Measurements from ENCODE around the gene WNT2. TPM values are rescaled to one million over a fixed set of nuclear protein-coding genes. Genes with fewer than 3 reads are reported as not detected.

The WNT2 gene
- total RNA-seq, 1 experiment from 2014 or later = not detected

DNA sequence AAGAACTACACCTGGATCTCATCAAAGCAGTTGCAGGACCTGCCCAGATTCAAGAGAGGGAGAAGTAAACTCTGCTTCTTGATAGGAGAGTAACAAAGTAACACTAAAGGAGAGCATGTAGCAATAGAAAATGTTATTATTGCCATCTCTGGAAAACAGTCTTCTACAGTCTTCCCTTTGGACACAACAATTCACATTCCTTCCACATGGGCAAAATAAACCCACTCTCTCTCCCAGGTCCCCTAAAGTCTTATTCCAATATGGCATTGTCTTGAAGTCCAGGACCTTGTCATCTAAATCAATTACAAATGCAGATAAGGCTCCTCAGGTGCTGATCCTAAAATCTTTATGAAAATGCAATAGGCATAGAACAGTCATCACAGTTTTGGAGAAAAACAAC lies 10.3 kb upstream of the WNT2 start:
- no peak for DNase-seq
- no peaks in the 10 kb centered on the region for H3K27me3 ChIP-seq (ENCODE audit: insufficient read depth, low read depth)
- CTCF ChIA-PET = interaction anchor here (0.6 kb wide), 1 partner anchor 68 kb away, joined by 4 read pairs; no protein-coding TSS in a partner anchor

DNA sequence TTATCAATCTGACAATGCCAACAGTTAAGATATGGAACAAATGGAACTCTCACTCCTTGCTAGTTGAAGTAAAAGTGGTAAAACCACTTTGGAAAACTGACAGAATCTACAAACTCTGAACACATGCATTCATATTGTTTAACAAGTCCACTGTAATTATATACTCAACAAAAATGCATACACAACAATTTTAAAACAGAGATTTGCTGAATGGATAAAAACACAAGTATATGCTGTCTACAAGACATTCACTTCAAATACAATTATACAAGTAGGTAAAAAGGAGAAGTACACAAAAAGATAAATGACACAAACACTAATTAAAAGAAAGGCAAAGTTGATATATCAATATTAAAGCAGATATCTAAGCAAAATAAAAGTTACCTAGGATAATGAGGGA lies 9.2 kb upstream of the WNT2 start:
- no peak overlapping the region for H3K4me2 ChIP-seq
- no peaks in the 10 kb centered on the region for H3K9me2 ChIP-seq (ENCODE audit: insufficient read depth)
- H3K27me3 ChIP-seq (ENCODE audit: insufficient read depth, low read depth) = no peaks in the 10 kb centered on the region
- no peak overlapping the region for H3K27ac ChIP-seq
- ChIA-PET POLR2A (ENCODE audit: unreplicated experiment) (no interaction called here), CTCF (interaction anchor here (0.5 kb wide), 1 partner anchor 80 kb away, joined by 3 read pairs; no protein-coding TSS in a partner anchor)
- H3K79me2 ChIP-seq (ENCODE audit: low read depth) = no peaks in the 10 kb centered on the region
- no peaks in the 10 kb centered on the region for H4K20me1 ChIP-seq (ENCODE audit: insufficient read depth)
- H3K4me1 ChIP-seq (replicated peaks; ENCODE audit: insufficient read depth) = no peaks in the 10 kb centered on the region
- TF ChIP-seq, protein P1, sequence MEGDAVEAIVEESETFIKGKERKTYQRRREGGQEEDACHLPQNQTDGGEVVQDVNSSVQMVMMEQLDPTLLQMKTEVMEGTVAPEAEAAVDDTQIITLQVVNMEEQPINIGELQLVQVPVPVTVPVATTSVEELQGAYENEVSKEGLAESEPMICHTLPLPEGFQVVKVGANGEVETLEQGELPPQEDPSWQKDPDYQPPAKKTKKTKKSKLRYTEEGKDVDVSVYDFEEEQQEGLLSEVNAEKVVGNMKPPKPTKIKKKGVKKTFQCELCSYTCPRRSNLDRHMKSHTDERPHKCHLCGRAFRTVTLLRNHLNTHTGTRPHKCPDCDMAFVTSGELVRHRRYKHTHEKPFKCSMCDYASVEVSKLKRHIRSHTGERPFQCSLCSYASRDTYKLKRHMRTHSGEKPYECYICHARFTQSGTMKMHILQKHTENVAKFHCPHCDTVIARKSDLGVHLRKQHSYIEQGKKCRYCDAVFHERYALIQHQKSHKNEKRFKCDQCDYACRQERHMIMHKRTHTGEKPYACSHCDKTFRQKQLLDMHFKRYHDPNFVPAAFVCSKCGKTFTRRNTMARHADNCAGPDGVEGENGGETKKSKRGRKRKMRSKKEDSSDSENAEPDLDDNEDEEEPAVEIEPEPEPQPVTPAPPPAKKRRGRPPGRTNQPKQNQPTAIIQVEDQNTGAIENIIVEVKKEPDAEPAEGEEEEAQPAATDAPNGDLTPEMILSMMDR (conservative IDR thresholded peaks at IDR 0.05) = no peak
- TF ChIP-seq EZH2 (IDR thresholded peaks at IDR 0.05; ENCODE audit: low read depth) = no peak
- no peak for DNase-seq
- H3K9me3 ChIP-seq (ENCODE audit: insufficient read depth, low read depth) = no peaks in the 10 kb centered on the region
- no TSS peak for BruUV-seq (replicated peaks)
- intact Hi-C loops (cut with micrococcal nuclease; ENCODE audit: unreplicated experiment) = no loop called here
- H3F3A ChIP-seq (ENCODE audit: insufficient read depth, low read depth) = no peaks in the 10 kb centered on the region
- H3K36me3 ChIP-seq (ENCODE audit: low read depth) = no peaks in the 10 kb centered on the region
- H2AFZ ChIP-seq = no peak overlapping the region
- no peak overlapping the region for H3K4me3 ChIP-seq

More for the DNA sequence above, 10.3 kb upstream of the WNT2 start:
- no peak overlapping the region for H3K27ac ChIP-seq
- no peaks in the 10 kb centered on the region for H3K79me2 ChIP-seq (ENCODE audit: low read depth)
- TF ChIP-seq, protein P1 (conservative IDR thresholded peaks at IDR 0.05) = no peak
- TF ChIP-seq EZH2 (IDR thresholded peaks at IDR 0.05; ENCODE audit: low read depth) = no peak
- 0 out of 2 replicates have a peak overlapping the region, but pooled peaks have one; percentile 26 for H2AFZ ChIP-seq
- POLR2A ChIA-PET (ENCODE audit: unreplicated experiment) = no interaction called here
- no peaks in the 10 kb centered on the region for H3K4me1 ChIP-seq (replicated peaks; ENCODE audit: insufficient read depth)
- H4K20me1 ChIP-seq (ENCODE audit: insufficient read depth) = no peaks in the 10 kb centered on the region
- BruUV-seq (replicated peaks) = no TSS peak
- H3K4me3 ChIP-seq = no peak overlapping the region
- H3K4me2 ChIP-seq = no peak overlapping the region
- H3K9me2 ChIP-seq (ENCODE audit: insufficient read depth) = no peaks in the 10 kb centered on the region
- H3F3A ChIP-seq (ENCODE audit: insufficient read depth, low read depth) = no peaks in the 10 kb centered on the region
- no peaks in the 10 kb centered on the region for H3K9me3 ChIP-seq (ENCODE audit: insufficient read depth, low read depth)
- intact Hi-C loops (cut with micrococcal nuclease; ENCODE audit: unreplicated experiment) = no loop called here
- H3K36me3 ChIP-seq (ENCODE audit: low read depth) = no peaks in the 10 kb centered on the region

DNA sequence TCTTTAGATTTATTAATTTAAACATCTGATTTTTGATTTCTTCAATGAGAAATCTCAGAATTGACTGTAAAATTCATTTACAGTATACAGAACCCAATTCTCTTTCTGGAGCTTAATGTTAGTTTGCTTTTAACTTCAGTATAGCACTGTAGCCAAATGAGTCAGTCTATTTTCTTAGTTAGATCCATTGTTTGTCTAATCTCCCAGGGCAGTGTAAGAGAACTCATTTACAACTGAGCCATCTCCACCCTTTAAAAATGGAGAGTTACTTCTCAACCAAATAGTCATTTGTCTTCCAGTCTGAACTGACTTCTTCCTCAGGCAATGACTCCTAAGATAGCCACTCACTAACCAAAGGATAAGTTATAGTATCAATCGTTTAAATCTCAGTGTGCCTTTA lies 3.0 kb upstream of the WNT2 start:
- no peaks in the 10 kb centered on the region for H3K4me1 ChIP-seq (replicated peaks; ENCODE audit: insufficient read depth)
- no TSS peak for BruUV-seq (replicated peaks)
- no peak for DNase-seq
- H3K9me2 ChIP-seq (ENCODE audit: insufficient read depth) = no peaks in the 10 kb centered on the region
- no peak overlapping the region for H3K27ac ChIP-seq
- H2AFZ ChIP-seq = no peak overlapping the region
- ChIA-PET CTCF (interaction anchor here (0.6 kb wide), 1 partner anchor 1945 kb away, joined by 3 read pairs; no protein-coding TSS in a partner anchor), POLR2A (ENCODE audit: unreplicated experiment) (no interaction called here)
- H3K4me3 ChIP-seq = no peak overlapping the region
- H3K27me3 ChIP-seq (ENCODE audit: insufficient read depth, low read depth) = no peaks in the 10 kb centered on the region
- no peaks in the 10 kb centered on the region for H3K79me2 ChIP-seq (ENCODE audit: low read depth)
- no peaks in the 10 kb centered on the region for H3K9me3 ChIP-seq (ENCODE audit: insufficient read depth, low read depth)
- no peaks in the 10 kb centered on the region for H4K20me1 ChIP-seq (ENCODE audit: insufficient read depth)
- H3K36me3 ChIP-seq (ENCODE audit: low read depth) = no peaks in the 10 kb centered on the region
- no peak for TF ChIP-seq EZH2 (IDR thresholded peaks at IDR 0.05; ENCODE audit: low read depth)
- TF ChIP-seq, protein P1 (conservative IDR thresholded peaks at IDR 0.05) = no peak
- intact Hi-C loops (cut with micrococcal nuclease; ENCODE audit: unreplicated experiment) = no loop called here
- no peak overlapping the region for H3K4me2 ChIP-seq
- no peaks in the 10 kb centered on the region for H3F3A ChIP-seq (ENCODE audit: insufficient read depth, low read depth)
